K562 (cell line): ENCODE results near the gene FGD1. TPM values are rescaled to one million over a fixed set of nuclear protein-coding genes. Genes with fewer than 3 reads are reported as not detected.

Source experiments
- ATAC-seq: fragments of 200-7000 bp; cut with Tn5 transposase; 3 replicates; pipeline ENCODE4 v1.9.1; 2020; ENCODE audit warnings: moderate library complexity
- BruUV-seq: library from RNA; stranded (reverse); fragments of 400-500 nt; replicated peaks from 2 replicates; lab custom pipeline; 2021; lab: Mats Ljungman, UMichigan
- CTCF ChIA-PET: fragments of 300-600 bp; formaldehyde crosslinking; extraction: SDS; loops from one replicate; lab custom pipeline; 2021; ENCODE audit warnings: low intra/inter-chr PET ratio; lab: Yijun Ruan, JAX
- POLR2A ChIA-PET: fragments of 300-600, 350-650 bp; sonication (Branson Sonifier 250); formaldehyde crosslinking; extraction: SDS; loops from one replicate; lab custom pipeline; 2021; ENCODE audit warnings: antibody characterized with exemption, inconsistent platforms; lab: Yijun Ruan, JAX
- DNase-seq, 4 experiments: peaks; one replicate each; pipeline versions ENCODE4 v3.0.0 to v3.0.0-alpha.2; 2011 to 2018; ENCODE audit warnings: low spot score in 3 of 4, mixed read lengths in 3 of 4; ENCODE audit errors: extremely low read depth in 1 of 4
- FAIRE-seq: peaks from 2 replicates; lab custom pipeline; 2011; peaks lifted over from hg19 to GRCh38; lab: Jason Lieb, UNC
- H2AFZ ChIP-seq: 2 replicates; pipeline ENCODE4 v1.6.0; 2011; ENCODE audit warnings: low read depth, low read length, control low read depth, inconsistent platforms
- H3K27ac ChIP-seq: fragments of 200-600 bp; 3 replicates; pipeline ENCODE4 v1.8.0; 2011; ENCODE audit warnings: low read depth, mild to moderate bottlenecking, control low read depth, inconsistent platforms, low read length, moderate library complexity, mixed read lengths; ENCODE audit errors: extremely low read depth
- H3K27me3 ChIP-seq, 2 experiments: fragments of 300-600 bp in 1 of 2; 2 replicates in 1 of 2; 3 replicates in 1 of 2; pipeline versions ENCODE4 v1.6.0 to v1.8.0; 2011; ENCODE audit warnings: inconsistent platforms in 2 of 2, low read length in 2 of 2, mild to moderate bottlenecking in 1 of 2, mixed read lengths in 1 of 2, moderate library complexity in 1 of 2; ENCODE audit not compliant: control insufficient read depth in 2 of 2, insufficient read depth in 2 of 2
- H3K36me3 ChIP-seq: fragments of 300-600 bp; 3 replicates; pipeline ENCODE4 v1.8.0; 2011; ENCODE audit warnings: mild to moderate bottlenecking, low read length, inconsistent platforms; ENCODE audit not compliant: control insufficient read depth, insufficient read depth
- H3K4me1 ChIP-seq, 2 experiments: fragments of 200-600 bp in 1 of 2; replicated peaks in 1 of 2; 2 replicates in 1 of 2; 3 replicates in 1 of 2; pipeline versions ENCODE4 v1.5.1 to v1.8.0; 2011; ENCODE audit warnings: inconsistent platforms in 2 of 2, low read length in 2 of 2, mild to moderate bottlenecking in 1 of 2, mixed read lengths in 1 of 2, moderate library complexity in 1 of 2; ENCODE audit not compliant: control insufficient read depth in 2 of 2, insufficient read depth in 2 of 2
- H3K4me2 ChIP-seq: 2 replicates; pipeline ENCODE4 v1.6.1; 2011; ENCODE audit warnings: low read length, control low read depth, inconsistent platforms, mixed read lengths; ENCODE audit not compliant: insufficient read depth
- H3K4me3 ChIP-seq: fragments of 200-600 bp; sonication (generic), shearing (Covaris generic); 2 replicates; pipeline ENCODE4 v1.5.1; 2016; ENCODE audit warnings: control low read depth, inconsistent platforms
- H3K79me2 ChIP-seq: fragments of 200-600 bp; 3 replicates; pipeline ENCODE4 v1.8.0; 2011; ENCODE audit warnings: low read length, inconsistent platforms; ENCODE audit not compliant: control insufficient read depth, insufficient read depth
- H3K9ac ChIP-seq, 2 experiments: 2 replicates each; pipeline versions ENCODE4 v1.6.0 to v1.6.1; 2011; ENCODE audit warnings: low read depth in 2 of 2, low read length in 2 of 2, control low read depth in 1 of 2, inconsistent platforms in 1 of 2, mild to moderate bottlenecking in 1 of 2, mixed read lengths in 1 of 2; ENCODE audit not compliant: insufficient read depth in 1 of 2
- H3K9me1 ChIP-seq: one replicate; pipeline ENCODE4 v1.6.0; 2011; ENCODE audit warnings: inconsistent platforms, mild to moderate bottlenecking, low read length, moderate library complexity; ENCODE audit not compliant: control insufficient read depth, insufficient read depth
- H3K9me3 ChIP-seq: replicated peaks from 2 replicates; pipeline ENCODE4 v1.5.1; 2011; ENCODE audit warnings: low read depth, low read length, inconsistent platforms; ENCODE audit not compliant: control insufficient read depth, insufficient read depth
- H4K20me1 ChIP-seq: replicated peaks from 2 replicates; pipeline ENCODE4 v1.6.1; 2011; ENCODE audit warnings: low read length, inconsistent platforms, mixed read lengths; ENCODE audit not compliant: control insufficient read depth, insufficient read depth
- GTF2A2 ChIP-seq: IDR thresholded peaks from 2 replicates; pipeline ENCODE4 v1.6.1; 2016; ENCODE audit warnings: mild to moderate bottlenecking, missing genetic modification characterization, missing compliant biosample characterization
- PYGO2 ChIP-seq: fragments of 450-650 bp; IDR thresholded peaks from 2 replicates; pipeline ENCODE4 v1.6.1; 2016; ENCODE audit warnings: mild to moderate bottlenecking, missing genetic modification characterization, moderate library complexity, missing compliant biosample characterization
- WGBS: fragments of 100-300 bp; shearing (Covaris generic); methylation state at CpG from one replicate; pipeline ENCODE4 v1.1.6; 2016; ENCODE audit warnings: low coverage, mixed read lengths; ENCODE audit not compliant: insufficient coverage; ENCODE audit errors: missing lambda C conversion rate; 5-methylcytosine and 5-hydroxymethylcytosine counted together
- in situ Hi-C: fragments of 300-500 bp; cut with MboI; formaldehyde crosslinking; loops from 4 replicates; pipeline ENCODE4 v1.15.0; 2018; ENCODE audit warnings: inconsistent platforms, mixed read lengths
- intact Hi-C: fragments of 100-400 bp; cut with micrococcal nuclease; formaldehyde crosslinking; loops from 2 replicates; pipeline ENCODE4 v1.14.2; 2022
- polyA plus RNA-seq, 8 experiments: library from polyadenylated mRNA; depleted of rRNA in 4 of 8; stranded (reverse) in 5 of 8; unstranded in 3 of 8; fragments of >200 nt; fragmentation: Nextera tagmentation in 2 of 8; fragmentation: Illumina TruSeq in 1 of 8; extraction: Ambion mirVana in 2 of 8; extraction: Trizol in 1 of 8; gene quantifications; 2 replicates each; pipeline versions ENCODE4 v1.2.1 to v1.2.3, GENCODE V29; 2011 to 2014; ENCODE audit warnings: inconsistent platforms in 1 of 8, missing spikeins in 1 of 8
- total RNA-seq, 7 experiments: library from RNA; depleted of rRNA in 6 of 7; stranded (reverse); fragments of >200 nt in 6 of 7; fragmentation: Illumina TruSeq in 2 of 7; extraction: Trizol in 2 of 7; gene quantifications; 2 replicates each; pipeline versions ENCODE4 v1.2.1 to v1.2.3, GENCODE V29; 2011 to 2021; ENCODE audit warnings: low replicate concordance in 1 of 7
- TF ChIP-seq, protein P1 (sequence below): fragments of 250-450 bp; sonication (Bioruptor Pico); IDR thresholded peaks from 2 replicates; pipeline ENCODE4 v1.4.0; 2020; ENCODE audit warnings: mild to moderate bottlenecking, moderate library complexity, borderline replicate concordance
- TF ChIP-seq, protein P2 (sequence below): fragments of 450-650 bp; formaldehyde crosslinking; IDR thresholded peaks from 2 replicates; pipeline ENCODE4 v1.4.0; 2022; ENCODE audit warnings: mild to moderate bottlenecking, moderate library complexity

Gene FGD1
- total and polyA plus RNA-seq, 9 of the 15 experiments (the other 6 are each of a cell fraction or from before 2014, with no cell fraction given), result 0.01 to 0.09 (median 0.04) TPM; not detected in 2

DNA sequence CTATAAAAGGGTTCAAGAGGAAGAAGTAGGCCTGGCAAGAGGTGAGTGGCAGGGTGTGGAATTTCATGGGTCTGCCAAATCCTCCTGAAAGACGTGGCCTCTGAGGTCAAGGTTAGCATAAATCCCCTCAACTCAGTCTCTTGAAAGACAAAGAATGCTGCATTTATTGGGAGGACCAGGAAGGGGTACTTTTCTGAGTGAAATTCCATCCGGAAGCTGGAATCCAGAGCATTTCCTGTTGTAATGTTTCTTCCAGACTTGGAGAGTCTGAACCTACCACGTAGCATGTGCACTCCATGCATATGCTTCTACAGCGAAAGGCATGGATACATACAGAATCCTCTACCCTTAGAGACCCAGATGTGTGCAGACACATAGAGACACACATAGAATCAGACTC is 13.4 kb upstream of the FGD1 start:
- Histone ChIP-seq H3K4me3 (no peak overlapping the region), H3K9me1 (no peaks in the 10 kb centered on the region), H3K4me1 (no peaks in the 10 kb centered on the region), H3K9me3 (no peaks in the 10 kb centered on the region), H3K27ac (no peak overlapping the region), H3K27me3 (no peaks in the 10 kb centered on the region), H3K4me2 (no peak overlapping the region), H3K36me3 (no peaks in the 10 kb centered on the region), H2AFZ (no peak overlapping the region), H4K20me1 (no peaks in the 10 kb centered on the region), H3K79me2 (no peaks in the 10 kb centered on the region), H3K9ac (no peak overlapping the region)
- intact Hi-C loops (no loop called here), in situ Hi-C loops (no loop called here)
- 2% methylated on average over 4 of the region's 4 CpGs for WGBS
- ATAC-seq, result no peak
- ChIA-PET CTCF (no interaction called here), POLR2A (no interaction called here)
- no peak for DNase-seq
- no peak for FAIRE-seq
- BruUV-seq, result no TSS peak
- TF ChIP-seq GTF2A2 (no peak), PYGO2 (no peak)
- TF ChIP-seq, protein P1, sequence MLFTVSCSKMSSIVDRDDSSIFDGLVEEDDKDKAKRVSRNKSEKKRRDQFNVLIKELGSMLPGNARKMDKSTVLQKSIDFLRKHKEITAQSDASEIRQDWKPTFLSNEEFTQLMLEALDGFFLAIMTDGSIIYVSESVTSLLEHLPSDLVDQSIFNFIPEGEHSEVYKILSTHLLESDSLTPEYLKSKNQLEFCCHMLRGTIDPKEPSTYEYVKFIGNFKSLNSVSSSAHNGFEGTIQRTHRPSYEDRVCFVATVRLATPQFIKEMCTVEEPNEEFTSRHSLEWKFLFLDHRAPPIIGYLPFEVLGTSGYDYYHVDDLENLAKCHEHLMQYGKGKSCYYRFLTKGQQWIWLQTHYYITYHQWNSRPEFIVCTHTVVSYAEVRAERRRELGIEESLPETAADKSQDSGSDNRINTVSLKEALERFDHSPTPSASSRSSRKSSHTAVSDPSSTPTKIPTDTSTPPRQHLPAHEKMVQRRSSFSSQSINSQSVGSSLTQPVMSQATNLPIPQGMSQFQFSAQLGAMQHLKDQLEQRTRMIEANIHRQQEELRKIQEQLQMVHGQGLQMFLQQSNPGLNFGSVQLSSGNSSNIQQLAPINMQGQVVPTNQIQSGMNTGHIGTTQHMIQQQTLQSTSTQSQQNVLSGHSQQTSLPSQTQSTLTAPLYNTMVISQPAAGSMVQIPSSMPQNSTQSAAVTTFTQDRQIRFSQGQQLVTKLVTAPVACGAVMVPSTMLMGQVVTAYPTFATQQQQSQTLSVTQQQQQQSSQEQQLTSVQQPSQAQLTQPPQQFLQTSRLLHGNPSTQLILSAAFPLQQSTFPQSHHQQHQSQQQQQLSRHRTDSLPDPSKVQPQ, result no peak
- TF ChIP-seq, protein P2, sequence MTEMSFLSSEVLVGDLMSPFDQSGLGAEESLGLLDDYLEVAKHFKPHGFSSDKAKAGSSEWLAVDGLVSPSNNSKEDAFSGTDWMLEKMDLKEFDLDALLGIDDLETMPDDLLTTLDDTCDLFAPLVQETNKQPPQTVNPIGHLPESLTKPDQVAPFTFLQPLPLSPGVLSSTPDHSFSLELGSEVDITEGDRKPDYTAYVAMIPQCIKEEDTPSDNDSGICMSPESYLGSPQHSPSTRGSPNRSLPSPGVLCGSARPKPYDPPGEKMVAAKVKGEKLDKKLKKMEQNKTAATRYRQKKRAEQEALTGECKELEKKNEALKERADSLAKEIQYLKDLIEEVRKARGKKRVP, result no peak
